ENCODE measurements around the gene LMTK2. TPM values are rescaled to one million over a fixed set of nuclear protein-coding genes. Genes with fewer than 3 reads are reported as not detected.

LMTK2 gene
- total and polyA plus RNA-seq, 8 donors, result 13.4 to 28.2 (median 16.6) TPM

DNA sequence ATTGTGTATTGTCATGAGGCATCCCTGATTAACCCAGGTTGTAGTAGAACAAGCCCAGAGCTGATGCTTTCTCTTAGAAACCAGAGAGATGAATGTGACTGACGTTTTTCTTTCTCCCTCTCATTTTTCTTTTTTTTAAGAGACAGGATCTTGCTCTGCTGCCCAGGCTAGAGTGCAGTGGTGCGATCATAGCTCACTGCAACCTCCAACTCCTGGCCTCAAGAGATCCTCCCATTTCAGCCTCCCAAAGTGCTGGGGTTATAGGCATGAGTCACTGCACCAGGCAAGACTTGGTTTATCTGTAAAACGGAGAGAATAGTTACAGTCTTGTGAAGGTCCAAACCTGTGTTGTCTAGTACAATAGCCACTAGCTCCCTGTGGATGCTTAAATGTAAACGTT lies 5.4 kb downstream of the LMTK2 start:
- TF ChIP-seq, protein P1, sequence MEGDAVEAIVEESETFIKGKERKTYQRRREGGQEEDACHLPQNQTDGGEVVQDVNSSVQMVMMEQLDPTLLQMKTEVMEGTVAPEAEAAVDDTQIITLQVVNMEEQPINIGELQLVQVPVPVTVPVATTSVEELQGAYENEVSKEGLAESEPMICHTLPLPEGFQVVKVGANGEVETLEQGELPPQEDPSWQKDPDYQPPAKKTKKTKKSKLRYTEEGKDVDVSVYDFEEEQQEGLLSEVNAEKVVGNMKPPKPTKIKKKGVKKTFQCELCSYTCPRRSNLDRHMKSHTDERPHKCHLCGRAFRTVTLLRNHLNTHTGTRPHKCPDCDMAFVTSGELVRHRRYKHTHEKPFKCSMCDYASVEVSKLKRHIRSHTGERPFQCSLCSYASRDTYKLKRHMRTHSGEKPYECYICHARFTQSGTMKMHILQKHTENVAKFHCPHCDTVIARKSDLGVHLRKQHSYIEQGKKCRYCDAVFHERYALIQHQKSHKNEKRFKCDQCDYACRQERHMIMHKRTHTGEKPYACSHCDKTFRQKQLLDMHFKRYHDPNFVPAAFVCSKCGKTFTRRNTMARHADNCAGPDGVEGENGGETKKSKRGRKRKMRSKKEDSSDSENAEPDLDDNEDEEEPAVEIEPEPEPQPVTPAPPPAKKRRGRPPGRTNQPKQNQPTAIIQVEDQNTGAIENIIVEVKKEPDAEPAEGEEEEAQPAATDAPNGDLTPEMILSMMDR (IDR thresholded peaks at IDR 0.05), result no peak
- peaks cover 13 to 47% of the 10 kb centered on the region in 2 donors for H3K4me1 ChIP-seq
- H3K4me3 ChIP-seq, result no peak overlapping the region
- no peak overlapping the region for H3K27ac ChIP-seq
- H3K36me3 ChIP-seq, result no peaks in the 10 kb centered on the region
- DNase-seq, result no peak
- intact Hi-C loops (cut with DNase I), result no loop called here
- peaks cover 0 to 12% of the 10 kb centered on the region in 2 donors for H3K27me3 ChIP-seq
- no peaks in the 10 kb centered on the region for H3K9me3 ChIP-seq
- ATAC-seq, result no peak

DNA sequence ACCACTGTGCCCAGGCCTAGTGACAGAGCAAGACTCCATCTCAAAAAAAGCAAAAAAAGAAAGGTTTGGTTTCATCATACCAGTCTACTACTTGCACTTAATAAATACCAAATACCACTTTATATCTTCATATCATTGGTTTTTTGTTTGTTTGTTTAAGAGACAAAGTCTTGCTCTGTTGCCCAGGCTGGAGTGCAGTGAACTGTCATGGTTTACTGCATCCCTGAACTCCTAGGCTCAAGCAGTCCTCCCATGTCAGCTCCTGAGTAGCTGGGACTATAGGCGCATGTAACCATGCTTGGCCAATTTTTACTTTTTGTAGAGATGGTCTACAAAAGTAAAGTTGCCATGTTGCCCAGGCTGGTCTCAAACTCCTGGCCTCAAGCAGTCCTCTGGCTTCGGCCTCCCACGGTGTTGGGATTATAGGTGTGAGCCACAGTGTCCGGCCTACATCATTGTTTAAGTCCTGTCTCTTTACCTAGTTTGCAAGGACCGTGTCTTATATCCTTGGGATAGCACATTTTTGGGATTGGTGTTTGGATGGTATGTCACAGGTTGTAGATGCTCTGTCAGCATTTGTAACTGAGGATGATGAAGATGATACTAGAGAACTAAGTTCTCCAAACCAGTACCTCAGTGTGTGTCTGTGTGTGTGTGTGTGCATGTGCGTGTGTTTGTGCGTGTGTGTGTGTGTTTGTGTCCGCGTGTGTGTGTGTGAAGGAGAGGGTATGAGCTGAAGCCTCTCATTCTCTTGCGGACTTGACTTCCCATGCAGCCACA lies 9.3 kb downstream of the LMTK2 start:
- DNase-seq (no peak), ATAC-seq (no peak)
- no peaks in the 10 kb centered on the region for H3K36me3 ChIP-seq
- TF ChIP-seq, protein P1 (IDR thresholded peaks at IDR 0.05), result no peak
- H3K4me1 ChIP-seq, result peaks cover 4 to 40% of the 10 kb centered on the region in 2 donors
- intact Hi-C loops (cut with DNase I), result no loop called here
- no peaks in the 10 kb centered on the region for H3K9me3 ChIP-seq
- H3K27ac ChIP-seq, result no peak overlapping the region
- H3K27me3 ChIP-seq, result peaks cover 0 to 4% of the 10 kb centered on the region in 2 donors
- H3K4me3 ChIP-seq, result no peak overlapping the region

DNA sequence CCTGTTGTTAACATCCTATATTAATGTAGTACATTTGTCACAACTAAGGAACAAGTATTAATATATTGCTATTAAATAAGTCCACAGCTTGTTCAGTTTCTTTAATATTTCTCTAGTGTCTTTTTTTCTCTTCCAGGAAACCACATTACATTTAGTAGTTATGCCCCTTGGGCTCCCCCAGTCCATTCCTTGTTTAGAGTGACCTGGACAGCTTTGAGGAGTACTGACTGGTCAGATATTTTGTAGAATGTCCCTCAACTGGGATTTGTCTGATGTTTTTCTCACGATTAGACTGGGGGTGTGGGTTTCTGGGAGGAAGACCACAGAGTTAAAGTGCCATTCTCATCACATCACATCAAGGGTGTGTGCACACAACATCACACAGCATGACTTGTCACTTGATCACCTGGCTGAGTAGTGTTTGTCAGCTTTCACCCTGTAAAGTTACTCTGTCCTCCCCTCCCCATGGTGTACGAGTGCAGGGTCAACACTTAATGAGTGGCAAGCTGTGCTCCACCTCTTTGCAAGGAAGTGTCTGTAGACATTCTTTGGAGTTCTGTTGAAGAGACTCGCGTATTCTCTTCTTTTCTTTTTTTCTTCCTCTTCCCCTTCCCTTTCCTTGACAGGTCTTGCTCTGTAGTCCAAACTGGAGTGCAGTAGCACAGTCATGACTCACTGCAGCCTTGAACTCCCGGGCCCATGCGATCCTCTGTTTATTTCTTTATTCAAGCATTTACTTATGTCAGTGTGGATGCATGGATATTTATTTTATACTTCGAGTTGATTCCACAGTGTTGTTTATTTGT lies 10.2 kb downstream of the LMTK2 start:
- Histone ChIP-seq H3K4me3 (no peak overlapping the region), H3K27ac (peak overlapping the region; percentile 46 to 51), H3K27me3 (peaks cover 0 to 4% of the 10 kb centered on the region in 2 donors), H3K36me3 (no peaks in the 10 kb centered on the region), H3K4me1 (peaks cover 4 to 40% of the 10 kb centered on the region in 2 donors), H3K9me3 (no peaks in the 10 kb centered on the region)
- ATAC-seq (peak; percentile 86), DNase-seq (peak in 1 of 4 donors; percentile 51)
- intact Hi-C loops (cut with DNase I), result no loop called here
- TF ChIP-seq, protein P1 (IDR thresholded peaks at IDR 0.05), result no peak

DNA sequence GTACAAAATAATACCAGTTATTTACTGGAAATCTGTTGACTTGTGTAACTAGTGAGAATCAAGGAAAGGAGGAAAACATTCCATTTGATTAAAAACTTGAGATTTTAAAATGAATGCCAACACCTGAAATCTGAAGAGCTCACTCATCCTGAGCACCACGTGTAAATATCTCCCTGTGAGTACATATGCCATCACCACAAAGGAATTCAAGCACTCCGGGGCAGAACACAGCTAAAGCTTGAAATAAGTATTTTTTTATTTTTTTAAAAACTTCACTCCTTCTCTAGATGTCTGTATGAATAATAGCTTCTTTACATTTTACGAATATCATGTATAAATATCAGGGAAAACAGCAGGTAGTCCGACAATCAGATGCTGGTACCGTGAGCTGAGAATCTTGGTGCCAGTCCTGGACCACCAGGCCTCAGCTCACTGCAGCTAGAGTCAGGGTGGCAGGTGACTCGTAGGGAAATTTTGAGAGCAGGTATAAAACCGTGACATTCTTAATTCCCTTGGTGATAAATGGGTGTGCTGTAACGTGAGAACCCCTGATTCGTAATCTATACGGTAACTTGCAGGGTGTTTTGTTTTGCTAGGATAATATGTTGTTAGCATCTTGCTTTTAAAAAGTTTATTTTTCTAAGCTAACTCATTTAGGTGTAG lies 12.7 kb downstream of the LMTK2 start:
- H3K36me3 ChIP-seq, result no peaks in the 10 kb centered on the region
- no peaks in the 10 kb centered on the region for H3K9me3 ChIP-seq
- H3K4me1 ChIP-seq, result peaks cover 4 to 52% of the 10 kb centered on the region in 2 donors
- H3K27ac ChIP-seq, result peak overlapping the region; percentile 33 to 53
- DNase-seq (peak in 1 of 4 donors; percentile 53), ATAC-seq (peak; percentile 73)
- TF ChIP-seq, protein P1 (IDR thresholded peaks at IDR 0.05), result no peak
- no peak overlapping the region for H3K4me3 ChIP-seq
- intact Hi-C loops (cut with DNase I), result no loop called here
- H3K27me3 ChIP-seq, result peaks cover 0 to 8% of the 10 kb centered on the region in 2 donors

All from left lung (tissue), 10 donors.